Astrocyte of the spinal cord (primary cell): ENCODE data around the gene EXOC6.
"Not testable (repeated sequence)": the region's sequence is repeated elsewhere in the genome, so short reads cannot be mapped to it uniquely, and the experiment has no call there.

Experiments used
- DNase-seq: peaks from one replicate; pipeline ENCODE4 v3.0.0; 2011; ENCODE audit warnings: low read depth, low spot score
- H3K4me3 ChIP-seq: 2 replicates; pipeline ENCODE4 v1.5.1; 2011; ENCODE audit warnings: low read depth, mild to moderate bottlenecking, low read length, moderate library complexity
- CTCF ChIP-seq: IDR thresholded peaks from 2 replicates; pipeline ENCODE4 v1.5.1; 2012; ENCODE audit warnings: low read depth, mild to moderate bottlenecking, low read length, inconsistent platforms
- in situ Hi-C: cut with HindIII; loops from 2 replicates; pipeline ENCODE4 v1.10.0; 2017; ENCODE audit warnings: low sequenced_read_pairs

The EXOC6 gene

GRCh38 chr10:92938841-92939240, 90.5 kb downstream of the EXOC6 start:
- DNase-seq: no peak
- in situ Hi-C loops: no loop called here
- TF ChIP-seq CTCF: no peak
- H3K4me3 ChIP-seq: no peak overlapping the region

- H3K4me3 ChIP-seq: no peak overlapping the region
- in situ Hi-C loops: no loop called here
- no peak for TF ChIP-seq CTCF
- no peak for DNase-seq
Observed at GRCh38 chr10:92942226-92942625, 93.9 kb downstream of the EXOC6 start.

GRCh38 chr10:92946491-92946890, 98.2 kb downstream of the EXOC6 start:
- no peak overlapping the region for H3K4me3 ChIP-seq
- DNase-seq: no peak
- TF ChIP-seq CTCF: no peak
- in situ Hi-C loops: no loop called here

- in situ Hi-C loops, DNase-seq, H3K4me3 ChIP-seq: not testable (repeated sequence)
Observed at GRCh38 chr10:92952573-92952972, 104.3 kb downstream of the EXOC6 start.

GRCh38 chr10:92957223-92958010, 109.1 kb downstream of the EXOC6 start:
- no peak for DNase-seq
- TF ChIP-seq CTCF: no peak
- in situ Hi-C loops: no loop called here

GRCh38 chr10:92961638-92962037, 113.3 kb downstream of the EXOC6 start:
- TF ChIP-seq CTCF: no peak
- DNase-seq: no peak
- in situ Hi-C loops: no loop called here
- no peak overlapping the region for H3K4me3 ChIP-seq

More at GRCh38 chr10:92957223-92958010, 109.1 kb downstream of the EXOC6 start:
- H3K4me3 ChIP-seq: no peak overlapping the region

- H3K4me3 ChIP-seq: no peak overlapping the region
- in situ Hi-C loops: no loop called here
- peak; percentile 42 for TF ChIP-seq CTCF
- DNase-seq: peak; percentile 73
Observed at GRCh38 chr10:92965314-92965713, 117.0 kb downstream of the EXOC6 start.
